Panc1 (cell line): ENCODE measurements around the gene PPP1R15A. TPM values are rescaled to one million over a fixed set of nuclear protein-coding genes. Genes with fewer than 3 reads are reported as not detected.
A peak's percentile ranks its signal among the peaks of the same experiment; 100 is the strongest.
"Not testable (repeated sequence)": the region's sequence is repeated elsewhere in the genome, so short reads cannot be mapped to it uniquely, and the experiment has no call there.

Experiments
- ATAC-seq: fragments of 200-7000 bp; cut with Tn5 transposase; 2 replicates; pipeline ENCODE4 v1.9.1; 2020; ENCODE audit warnings: mild to moderate bottlenecking, moderate library complexity
- BruUV-seq: library from RNA; stranded (reverse); fragments of 400-500 nt; replicated peaks from 2 replicates; lab custom pipeline; 2021; lab: Mats Ljungman, UMichigan
- CTCF ChIA-PET: fragments of 300-600 bp; sonication (Branson Sonifier 250); formaldehyde crosslinking; loops from one replicate; lab custom pipeline; 2022; ENCODE audit warnings: antibody characterized with exemption; lab: Charles Lee
- POLR2A ChIA-PET: fragments of 300-600 bp; sonication (Branson Sonifier 250); formaldehyde crosslinking; loops from one replicate; lab custom pipeline; 2022; ENCODE audit warnings: antibody characterized with exemption; lab: Charles Lee
- DNase-seq: peaks from one replicate; pipeline ENCODE4 v3.0.0-alpha.2; 2010; ENCODE audit warnings: low read depth, low spot score
- H3K27ac ChIP-seq: 2 replicates; pipeline ENCODE4 v1.5.1; 2011; ENCODE audit warnings: mild to moderate bottlenecking, low read length, inconsistent platforms
- H3K27me3 ChIP-seq: fragments of 200-500 bp; sonication (Bioruptor generic); 2 replicates; pipeline ENCODE4 v1.6.0; 2014; ENCODE audit warnings: low read length, inconsistent platforms; ENCODE audit not compliant: control insufficient read depth, insufficient read depth
- H3K36me3 ChIP-seq: fragments of 200-500 bp; sonication (Bioruptor generic); 2 replicates; pipeline ENCODE4 v1.5.1; 2014; ENCODE audit warnings: inconsistent platforms, mild to moderate bottlenecking, low read length, moderate library complexity; ENCODE audit not compliant: control insufficient read depth, insufficient read depth
- H3K4me1 ChIP-seq: 2 replicates; pipeline ENCODE4 v1.5.1; 2011; ENCODE audit warnings: inconsistent platforms, mild to moderate bottlenecking, low read length, moderate library complexity; ENCODE audit not compliant: control insufficient read depth, insufficient read depth
- H3K4me3 ChIP-seq, 2 experiments: 2 replicates each; pipeline ENCODE4 v1.5.1; 2011 to 2012; ENCODE audit warnings: low read depth in 2 of 2, low read length in 2 of 2, mild to moderate bottlenecking in 2 of 2, inconsistent platforms in 1 of 2, moderate library complexity in 1 of 2
- H3K9me3 ChIP-seq: fragments of 200-500 bp; sonication (Bioruptor generic); 2 replicates; pipeline ENCODE4 v1.5.1; 2014; ENCODE audit warnings: low read depth, mild to moderate bottlenecking, inconsistent platforms, low read length, moderate library complexity; ENCODE audit not compliant: control insufficient read depth, insufficient read depth
- CTCF ChIP-seq: fragments of 450-650 bp; IDR thresholded peaks from 2 replicates; pipeline ENCODE4 v1.5.1; 2017; ENCODE audit warnings: mild to moderate bottlenecking
- POLR2AphosphoS5 ChIP-seq: IDR thresholded peaks from 2 replicates; pipeline ENCODE4 v1.6.1; 2012; ENCODE audit warnings: mild to moderate bottlenecking, low read depth, low read length, moderate library complexity
- REST ChIP-seq, 2 experiments: IDR thresholded peaks; 2 replicates each; pipeline ENCODE4 v1.6.1; 2011 to 2012; ENCODE audit warnings: low read depth in 2 of 2, control low read depth in 1 of 2, low read length in 1 of 2, mild to moderate bottlenecking in 1 of 2, moderate library complexity in 1 of 2; ENCODE audit not compliant: insufficient read depth in 1 of 2
- SIN3A ChIP-seq: IDR thresholded peaks from 2 replicates; pipeline ENCODE4 v1.6.1; 2012; ENCODE audit warnings: low read depth, mild to moderate bottlenecking, low read length, moderate library complexity, borderline replicate concordance; ENCODE audit not compliant: insufficient read depth
- TCF7L2 ChIP-seq: IDR thresholded peaks from 2 replicates; pipeline ENCODE4 v1.6.1; 2011; ENCODE audit warnings: mild to moderate bottlenecking, low read depth, low read length, inconsistent platforms
- in situ Hi-C: cut with HindIII; loops from 2 replicates; pipeline ENCODE4 v1.10.0; 2016; ENCODE audit warnings: low sequenced_read_pairs, low pct_unique_long_range_greater_than_20kb
- intact Hi-C: fragments of 100-400 bp; cut with micrococcal nuclease; formaldehyde crosslinking; loops from one replicate; pipeline ENCODE4 v1.10.0; 2022; ENCODE audit not compliant: unreplicated experiment
- total RNA-seq: library from RNA; stranded (reverse); gene quantifications from one replicate; pipeline ENCODE4 v1.2.1, GENCODE V29; 2021; ENCODE audit not compliant: unreplicated experiment

PPP1R15A gene
- total RNA-seq, 1 experiment from 2014 or later, result 27.1 TPM

DNA sequence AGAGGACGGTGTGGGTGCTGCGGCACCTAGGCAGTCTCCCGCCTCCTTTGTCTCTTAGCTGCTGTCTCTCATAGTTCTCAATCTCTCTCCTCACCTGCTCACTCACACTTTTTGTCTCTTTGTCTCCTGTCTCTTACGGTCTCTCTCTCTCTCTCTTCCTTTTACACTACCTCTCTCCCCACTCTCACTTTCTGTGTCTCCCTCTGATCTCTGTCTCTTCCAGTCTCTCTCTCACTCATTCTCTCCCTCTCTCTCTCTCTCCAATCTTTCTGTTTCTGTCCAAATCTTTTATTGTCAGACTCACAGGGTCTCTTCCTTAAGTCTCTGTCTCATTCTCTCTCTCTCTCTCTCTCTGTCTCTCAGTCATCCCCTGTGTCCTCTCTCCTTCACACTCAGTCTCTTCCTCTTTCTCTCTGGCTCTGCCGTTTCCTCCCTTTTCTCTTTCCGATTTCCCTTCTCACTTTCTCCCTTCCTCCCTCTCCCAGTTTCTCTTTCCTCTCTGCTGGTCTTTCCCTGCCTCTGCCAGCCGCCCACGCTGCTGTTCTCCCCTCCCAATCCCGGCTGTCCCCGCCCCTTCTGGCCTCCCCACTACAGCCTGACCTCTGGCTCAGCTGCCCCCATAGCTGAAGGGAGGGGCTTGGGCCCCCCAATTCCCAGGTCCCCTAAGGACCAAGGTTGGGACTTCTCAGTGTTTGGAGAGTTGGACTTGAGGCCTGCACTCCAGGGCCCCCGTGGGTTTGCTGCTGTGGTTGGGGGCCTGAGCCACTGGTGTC lies 3.9 kb upstream of the PPP1R15A start, which contains the start of gene PLEKHA4:
Gene PLEKHA4 (minus strand): TSS at position 504 of the 773 bp plus-strand sequence. CDS start 997 bp downstream, outside the sequence.
- TF ChIP-seq REST (IDR thresholded peaks at IDR 0.05; ENCODE audit: insufficient read depth in 1 of 2, low read depth in 2 of 2, low read length in 1 of 2) (no peak), CTCF (no peak), POLR2AphosphoS5 (no peak)
- no peak for ATAC-seq
- intact Hi-C loops, result no loop called here
- Histone ChIP-seq H3K36me3 (peaks cover 7% of the 10 kb centered on the region; the same call in 1 of the 2 replicates), H3K27ac (peak within 1 kb of the TSS; percentile 59), H3K27me3 (no peaks in the 10 kb centered on the region), H3K4me1 (peaks cover 12% of the 10 kb centered on the region), H3K9me3 (no peaks in the 10 kb centered on the region), H3K4me3 (peak within 1 kb of the TSS in 1 of 2 experiments; percentile 9; a peak in 2 of 4 replicates)
- CTCF ChIA-PET, result interaction anchor here (0.7 kb wide), 1 partner anchor 20 kb away, joined by 3 read pairs; no protein-coding TSS in a partner anchor
- POLR2A ChIA-PET, result no interaction called here
- TSS peak; percentile 97 for BruUV-seq
- in situ Hi-C loops, result no loop called here
- DNase-seq, result no peak

DNA sequence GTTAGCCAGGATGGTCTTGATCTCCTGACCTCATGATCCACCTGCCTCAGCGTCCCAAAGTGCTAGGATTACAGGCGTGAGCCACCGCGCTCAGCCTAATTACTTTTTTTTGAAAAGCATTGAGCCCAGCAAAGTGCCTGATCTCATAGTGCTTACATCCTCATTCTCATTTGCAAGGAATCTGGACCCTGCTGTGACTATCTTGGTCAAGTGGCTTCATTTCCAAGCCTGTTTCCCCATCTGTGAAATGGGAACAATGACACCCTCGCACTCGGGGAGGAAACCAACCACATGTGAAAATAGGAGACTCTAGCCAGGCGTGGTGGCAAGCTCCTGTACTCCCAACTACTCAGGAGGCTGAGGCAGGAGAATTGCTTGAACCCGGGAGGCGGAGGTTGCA lies 2.2 kb upstream of the PPP1R15A start:
- H3K27me3 ChIP-seq, result no peaks in the 10 kb centered on the region
- no peak overlapping the region for H3K27ac ChIP-seq
- no peaks in the 10 kb centered on the region for H3K9me3 ChIP-seq
- H3K4me1 ChIP-seq, result peaks cover 12% of the 10 kb centered on the region
- DNase-seq (no peak), ATAC-seq (no peak)
- ChIA-PET CTCF (no interaction called here), POLR2A (no interaction called here)
- TF ChIP-seq CTCF (no peak), TCF7L2 (no peak), POLR2AphosphoS5 (no peak), SIN3A (no peak)
- in situ Hi-C loops (no loop called here), intact Hi-C loops (no loop called here)
- peaks cover 10% of the 10 kb centered on the region; the same call in 1 of the 2 replicates for H3K36me3 ChIP-seq
- H3K4me3 ChIP-seq, result no peak overlapping the region
- no TSS peak for BruUV-seq

DNA sequence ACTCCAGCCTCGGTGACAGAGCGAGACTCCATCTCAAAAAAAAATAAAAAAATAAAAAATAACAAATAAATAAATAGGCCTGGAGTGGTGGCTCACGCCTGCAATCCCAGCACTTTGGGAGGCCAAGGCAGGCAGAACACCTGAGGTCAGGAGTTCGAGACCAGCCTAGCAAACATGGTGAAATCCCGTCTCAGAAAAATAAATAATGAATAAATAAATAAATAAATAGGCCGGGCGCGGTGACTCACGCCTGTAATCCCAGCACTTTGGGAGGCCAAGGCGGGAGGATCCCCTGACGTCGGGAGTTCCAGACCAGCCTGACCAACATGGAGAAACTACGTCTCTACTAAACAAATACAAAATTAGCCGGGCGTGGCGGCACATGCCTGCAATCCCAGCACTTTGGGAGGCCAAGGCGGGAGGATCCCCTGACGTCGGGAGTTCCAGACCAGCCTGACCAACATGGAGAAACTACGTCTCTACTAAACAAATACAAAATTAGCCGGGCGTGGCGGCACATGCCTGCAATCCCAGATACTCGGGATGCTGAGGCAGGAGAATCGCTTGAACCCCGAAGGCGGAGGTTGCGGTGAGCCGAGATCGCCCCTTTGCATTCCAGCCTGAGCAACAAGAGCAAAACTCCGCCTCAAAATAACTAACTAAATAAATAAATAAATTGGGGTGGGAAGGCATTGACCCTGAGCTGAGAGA lies 595 bp upstream of the PPP1R15A start:
- Histone ChIP-seq H3K4me3 (peak overlapping the region; percentile 45 to 99), H3K4me1 (peaks cover 16% of the 10 kb centered on the region), H3K36me3 (peaks cover 10% of the 10 kb centered on the region; the same call in 1 of the 2 replicates), H3K27ac (peak overlapping the region; percentile 65; the same call in 1 of the 2 replicates)
- in situ Hi-C loops, ATAC-seq, H3K27me3 ChIP-seq, DNase-seq, H3K9me3 ChIP-seq, CTCF ChIA-PET, intact Hi-C loops, BruUV-seq: not testable (repeated sequence)
- POLR2A ChIA-PET, result interaction anchor here (0.6 kb wide), 2 partner anchors 31 to 32 kb away, joined by 3 to 8 read pairs; no protein-coding TSS in a partner anchor
